Renal cortex interstitium (tissue), 11 donors: ENCODE measurements around the gene CGREF1. TPM values are rescaled to one million over a fixed set of nuclear protein-coding genes. Genes with fewer than 3 reads are reported as not detected.
"Not testable (repeated sequence)": the region's sequence is repeated elsewhere in the genome, so short reads cannot be mapped to it uniquely, and the experiment has no call there.

Experiments used
- DNase-seq, 11 donors: peaks; one replicate each; pipeline ENCODE4 v3.0.0-alpha.2; 2013; ENCODE audit warnings: low read depth in 9 of 11, low spot score in 4 of 11; ENCODE audit errors: extremely low read depth in 1 of 11
- polyA plus RNA-seq, 3 donors: library from polyadenylated mRNA; unstranded; fragments of 120-200 nt; gene quantifications; one replicate each; pipeline ENCODE4 v1.2.1, GENCODE V29; 2013; ENCODE audit not compliant: insufficient read length in 3 of 3

The CGREF1 gene
- polyA plus RNA-seq, 3 donors = 6.2 to 8.6 (median 7.4) TPM

DNA sequence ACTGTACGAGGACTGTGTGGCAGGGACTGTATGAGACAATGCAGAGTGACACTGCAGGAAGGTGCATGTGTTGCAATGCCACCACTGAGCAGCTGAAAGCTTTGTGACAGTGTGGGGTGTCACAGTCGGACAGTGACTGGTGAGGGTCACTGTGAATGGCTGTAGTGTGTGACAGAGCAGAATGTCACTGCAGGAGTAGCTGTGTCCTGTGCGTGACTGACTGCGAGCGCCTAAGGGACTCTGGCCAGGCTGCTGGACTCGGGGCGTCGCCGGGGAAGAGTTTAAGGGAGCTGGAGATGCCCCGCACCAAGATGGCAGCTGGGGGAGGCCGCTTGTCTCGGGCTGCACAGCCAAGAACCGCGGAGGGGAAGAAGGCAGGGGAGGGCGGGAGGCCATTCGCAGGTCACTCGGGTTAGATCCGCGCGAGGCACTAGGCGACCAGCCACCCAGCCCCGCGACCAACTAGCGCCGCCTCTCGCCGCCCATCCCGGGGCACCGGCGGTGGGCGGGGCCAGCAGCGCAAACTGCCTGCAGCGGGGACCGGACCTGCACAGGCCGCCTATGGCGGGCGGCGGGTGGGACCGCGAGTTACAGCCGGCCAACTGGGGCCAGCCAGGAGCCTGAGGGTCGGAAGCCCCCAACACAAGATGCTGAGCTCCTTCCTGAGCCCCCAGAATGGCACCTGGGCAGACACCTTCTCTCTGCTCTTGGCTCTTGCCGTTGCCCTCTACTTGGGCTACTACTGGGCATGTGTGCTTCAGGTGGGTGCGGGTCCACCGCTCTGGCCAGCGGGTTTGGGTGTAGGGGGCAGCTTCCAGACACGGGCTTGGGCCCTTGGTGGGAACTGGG, 4.6 kb upstream of the CGREF1 start, which contains the start of gene ABHD1:
ABHD1 (plus strand) TSS at position 514 of the 849 bp plus-strand sequence; CDS start at position 648, 134 bp downstream.
- peak in 1 of 11 donors; percentile 17 for DNase-seq

DNA sequence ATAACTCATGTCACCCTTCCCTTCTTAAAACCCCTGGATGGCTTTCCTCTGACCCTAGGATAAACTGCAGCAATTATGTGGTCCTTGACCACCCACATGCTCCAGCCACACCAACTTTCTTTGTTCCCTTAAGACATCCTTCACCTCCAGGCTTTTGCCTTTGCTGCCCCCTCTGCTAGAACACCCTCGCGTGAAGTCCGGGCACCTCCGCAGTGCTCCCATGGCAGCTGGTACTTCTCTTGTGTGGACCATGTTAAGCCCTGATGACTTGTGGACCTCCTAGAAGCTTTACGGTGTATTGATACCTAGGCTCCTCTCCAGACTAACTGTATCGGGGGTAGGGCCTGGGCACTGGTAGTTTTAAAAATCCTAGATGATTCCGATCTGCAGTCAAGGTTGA, 3.9 kb upstream of the CGREF1 start:
- no peak for DNase-seq

DNA sequence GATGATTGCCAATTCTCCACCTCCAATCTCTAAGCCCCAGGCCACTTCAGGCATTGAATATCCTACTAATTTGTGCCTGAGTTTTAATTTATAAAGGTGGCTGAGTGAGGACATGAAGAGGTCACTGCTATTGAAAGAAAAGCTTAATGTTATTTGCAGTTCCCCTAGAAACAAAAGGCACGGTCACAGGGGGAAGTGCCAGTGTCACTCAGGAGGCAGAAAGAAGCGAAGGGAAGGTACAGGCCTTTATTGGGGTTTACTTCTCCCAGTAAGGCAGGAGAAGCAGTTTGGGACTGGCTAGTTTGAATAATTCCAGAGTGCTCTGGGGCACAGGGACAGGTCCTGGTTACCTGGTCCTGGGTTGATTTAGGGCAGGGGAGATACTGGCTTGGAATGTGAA, 3.0 kb upstream of the CGREF1 start:
- no peak for DNase-seq

DNA sequence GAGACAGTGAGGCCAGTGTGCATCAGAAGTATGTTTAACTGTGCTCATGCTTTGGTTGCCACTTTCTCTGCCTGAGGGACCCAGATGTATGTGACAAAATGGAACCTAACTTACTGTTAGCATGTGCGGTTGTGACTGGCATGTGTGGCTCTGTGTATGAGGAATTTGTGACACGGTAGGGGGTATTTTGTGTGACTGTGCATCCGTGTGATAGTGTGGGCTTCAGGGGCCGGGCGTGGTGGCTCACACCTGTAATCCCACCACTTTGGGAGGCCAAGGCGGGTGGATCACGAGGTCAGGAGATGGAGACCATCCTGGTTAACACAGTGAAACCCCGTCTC, 372 bp upstream of the CGREF1 start:
- not testable (repeated sequence) for DNase-seq

DNA sequence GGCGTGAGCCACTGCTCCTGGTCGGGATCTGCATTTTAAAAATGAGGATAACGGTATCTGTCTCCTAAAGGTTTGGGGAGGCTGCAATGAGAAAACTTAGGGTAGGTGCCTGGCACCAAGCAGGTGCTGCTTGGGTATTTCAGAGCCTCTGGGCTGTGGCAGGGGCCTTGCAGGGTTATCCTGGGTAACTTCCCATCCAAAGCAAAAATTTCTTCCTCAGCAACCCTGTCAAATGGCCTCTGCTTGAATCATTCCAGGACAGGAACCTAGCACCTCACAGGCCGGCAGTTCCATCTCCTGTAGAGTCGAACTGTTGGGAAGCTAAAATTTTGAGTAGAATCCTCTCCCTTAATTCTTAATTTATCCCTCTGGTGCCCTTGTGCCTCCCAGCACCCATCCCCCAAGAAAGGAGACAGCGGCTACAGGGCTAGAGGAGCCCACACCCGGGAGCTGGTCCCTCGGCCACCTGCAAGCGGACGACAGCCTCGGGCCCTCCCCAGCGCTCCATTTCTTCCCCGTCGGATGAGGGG, 868 bp downstream of the CGREF1 start:
- DNase-seq = no peak

DNA sequence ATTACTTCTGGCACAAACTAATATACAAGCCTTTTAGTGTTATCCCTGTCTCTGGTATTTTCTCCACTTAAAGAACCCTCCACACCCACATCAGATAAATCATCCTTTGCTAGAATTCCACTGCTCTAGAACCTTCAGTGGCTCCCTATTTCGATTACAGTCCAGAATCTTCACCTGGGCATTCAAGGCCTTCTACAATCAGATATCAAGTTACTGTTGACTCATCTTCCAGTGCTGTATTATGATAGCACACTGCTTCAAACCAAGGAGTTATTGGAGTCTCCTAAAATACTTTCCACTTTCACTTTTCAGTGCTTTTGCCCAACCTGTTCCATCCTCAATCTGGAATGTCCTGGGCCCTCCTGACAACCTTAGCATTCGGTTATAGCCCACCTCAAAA, 3.4 kb downstream of the CGREF1 start:
- no peak for DNase-seq

DNA sequence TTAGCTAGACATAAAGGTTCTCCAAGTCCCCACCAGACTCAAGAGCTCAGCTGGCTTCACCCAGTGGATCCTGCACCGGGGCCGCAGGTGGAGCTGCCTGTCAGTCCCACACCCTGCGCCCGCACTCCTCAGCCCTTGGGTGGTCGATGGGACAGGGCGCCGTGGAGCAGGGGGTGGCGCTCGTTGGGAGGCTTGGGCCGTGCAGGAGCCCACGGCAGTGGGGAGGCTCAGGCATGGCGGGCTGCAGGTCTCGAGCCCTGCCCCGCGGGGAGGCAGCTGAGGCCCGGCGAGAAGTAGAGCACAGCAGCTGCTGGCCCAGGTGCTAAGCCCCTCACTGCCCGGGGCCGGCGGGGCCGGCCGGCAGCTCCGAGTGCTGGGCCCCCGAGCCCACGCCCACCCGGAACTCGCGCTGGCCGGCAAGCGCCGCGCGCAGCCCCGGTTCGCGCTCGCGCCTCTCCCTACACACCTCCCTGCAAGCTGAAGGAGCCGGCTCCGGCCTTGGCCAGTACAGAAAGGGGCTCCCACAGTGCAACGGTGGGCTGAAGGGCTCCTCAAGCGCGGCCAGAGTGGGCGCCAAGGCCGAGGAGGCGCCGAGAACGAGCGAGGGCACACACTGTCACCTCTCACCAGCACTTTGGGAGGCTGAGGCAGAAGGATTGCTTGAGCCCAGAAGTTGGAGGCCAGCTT, 7.4 kb downstream of the CGREF1 start:
- not testable (repeated sequence) for DNase-seq

DNA sequence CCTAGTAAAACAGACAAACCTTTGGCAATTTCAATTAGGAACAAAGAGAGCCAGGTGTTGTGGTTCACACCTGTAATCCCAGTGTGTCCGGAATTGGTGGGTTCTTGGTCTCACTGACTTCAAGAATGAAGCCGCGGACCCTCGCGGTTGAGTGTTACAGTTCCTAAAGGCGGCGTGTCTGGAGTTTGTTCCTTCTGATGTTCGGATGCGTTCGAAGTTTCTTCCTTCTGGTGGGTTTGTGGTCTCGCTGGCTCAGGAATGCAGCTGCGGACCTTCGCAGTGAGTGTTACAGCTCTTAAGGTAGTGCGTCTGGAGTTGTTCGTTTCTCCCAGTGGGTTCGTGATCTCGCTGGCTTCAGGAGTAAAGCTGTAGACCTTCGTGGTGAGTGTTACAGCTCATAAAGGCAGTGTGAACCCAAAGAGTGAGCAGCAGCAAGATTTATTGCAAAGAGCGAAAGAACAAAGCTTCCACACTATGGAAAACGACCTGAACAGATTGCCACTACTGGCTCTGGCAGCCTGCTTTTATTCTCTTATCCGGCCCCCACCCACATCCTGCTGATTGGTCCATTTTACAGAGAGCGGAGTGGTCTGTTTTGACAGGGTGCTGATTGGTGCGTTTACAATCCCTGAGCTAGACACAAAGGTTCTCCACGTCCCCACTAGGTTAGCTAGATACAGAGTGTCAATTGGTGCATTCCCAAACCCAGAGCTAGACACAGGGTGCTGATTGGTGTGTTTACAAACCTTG, 8.2 kb downstream of the CGREF1 start:
- DNase-seq = not testable (repeated sequence)

DNA sequence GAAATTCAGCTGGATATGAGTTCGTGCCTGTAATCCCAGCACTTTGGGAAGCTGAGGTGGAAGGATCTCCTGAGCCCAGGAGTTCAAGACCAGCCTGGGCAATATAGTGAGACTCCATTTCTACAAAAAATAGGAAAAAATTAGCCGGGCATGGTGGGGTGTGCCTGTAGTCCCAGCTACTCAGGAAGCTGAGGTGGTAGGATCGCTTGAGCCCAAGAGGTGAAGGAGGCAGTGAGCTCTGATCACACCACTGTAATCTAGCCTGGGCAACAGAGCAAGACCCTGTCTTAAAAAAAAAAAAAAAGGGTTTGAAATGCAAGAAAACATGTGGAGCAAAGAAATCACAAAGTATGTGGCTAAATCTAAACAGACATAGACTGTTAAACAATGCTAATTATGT, 9.8 kb downstream of the CGREF1 start:
- DNase-seq = no peak

DNA sequence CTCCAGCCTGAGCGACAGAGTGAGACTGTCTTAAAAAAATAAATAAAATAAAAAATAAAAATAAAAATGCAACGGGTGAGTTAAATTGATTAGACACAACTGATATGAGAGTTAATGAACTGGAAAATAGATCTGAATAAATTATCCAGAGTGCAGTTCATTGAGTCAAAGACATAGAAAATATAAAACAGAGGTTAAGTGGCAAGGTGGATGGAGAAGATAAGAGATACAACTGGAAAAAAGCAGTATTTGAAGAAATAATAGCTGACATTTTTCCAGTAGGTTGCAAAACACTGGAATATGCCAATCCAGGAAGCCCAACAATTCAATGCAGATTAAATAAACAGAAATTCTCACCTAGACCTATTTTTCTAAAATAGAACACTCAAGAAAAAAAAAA, 10.7 kb downstream of the CGREF1 start:
- no peak for DNase-seq

DNA sequence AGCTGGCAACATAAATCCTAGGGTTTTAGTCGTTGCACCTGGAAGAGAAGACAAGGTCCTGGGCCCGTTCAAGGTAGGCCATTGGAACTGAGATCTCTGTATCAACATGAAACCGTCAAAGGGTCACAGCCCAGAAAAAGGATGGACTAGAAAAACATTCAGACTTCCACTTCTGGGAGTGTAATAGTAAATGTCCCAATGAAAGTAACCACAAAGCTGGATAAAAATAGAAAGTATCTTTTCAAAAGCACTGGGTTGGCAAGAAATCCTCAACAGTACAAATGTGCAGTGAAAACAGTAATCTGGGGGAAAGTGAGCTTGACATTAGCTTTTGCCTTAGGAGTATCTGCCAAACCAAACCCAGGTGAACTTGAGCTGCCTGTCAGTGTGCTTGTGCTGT, 12.9 kb downstream of the CGREF1 start:
- DNase-seq = no peak

DNA sequence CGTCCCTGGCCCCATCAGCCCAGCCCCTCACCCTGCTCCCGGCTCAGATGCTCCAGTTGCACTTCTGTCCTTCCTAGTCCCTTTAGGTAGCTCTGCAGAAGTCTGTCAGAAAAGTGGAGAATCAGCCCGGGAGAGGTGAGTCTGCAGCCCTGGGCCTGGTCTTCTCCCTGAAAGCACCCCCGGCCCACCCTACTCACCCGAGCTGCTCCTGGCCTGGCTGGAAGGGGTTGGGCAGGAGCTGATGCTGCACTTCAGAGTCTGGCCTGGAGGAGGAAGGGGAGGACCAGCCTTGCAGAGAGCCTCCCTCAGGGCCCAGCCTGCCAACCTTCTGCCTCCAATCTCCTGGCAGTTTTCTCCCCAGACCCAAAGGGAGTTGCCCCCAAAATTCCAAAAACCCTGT, 16.6 kb downstream of the CGREF1 start:
- no peak for DNase-seq

DNA sequence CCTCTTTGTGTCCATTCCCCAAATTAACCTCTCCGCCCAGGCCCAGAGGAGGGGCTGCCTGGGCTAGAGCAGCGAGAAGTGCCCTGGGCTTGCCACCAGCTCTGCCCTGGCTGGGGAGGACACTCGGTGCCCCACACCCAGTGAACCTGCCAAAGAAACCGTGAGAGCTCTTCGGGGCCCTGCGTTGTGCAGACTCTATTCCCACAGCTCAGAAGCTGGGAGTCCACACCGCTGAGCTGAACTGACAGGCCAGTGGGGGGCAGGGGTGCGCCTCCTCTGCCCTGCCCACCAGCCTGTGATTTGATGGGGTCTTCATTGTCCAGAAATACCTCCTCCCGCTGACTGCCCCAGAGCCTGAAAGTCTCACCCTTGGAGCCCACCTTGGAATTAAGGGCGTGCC, 18.9 kb downstream of the CGREF1 start:
- DNase-seq = no peak

DNA sequence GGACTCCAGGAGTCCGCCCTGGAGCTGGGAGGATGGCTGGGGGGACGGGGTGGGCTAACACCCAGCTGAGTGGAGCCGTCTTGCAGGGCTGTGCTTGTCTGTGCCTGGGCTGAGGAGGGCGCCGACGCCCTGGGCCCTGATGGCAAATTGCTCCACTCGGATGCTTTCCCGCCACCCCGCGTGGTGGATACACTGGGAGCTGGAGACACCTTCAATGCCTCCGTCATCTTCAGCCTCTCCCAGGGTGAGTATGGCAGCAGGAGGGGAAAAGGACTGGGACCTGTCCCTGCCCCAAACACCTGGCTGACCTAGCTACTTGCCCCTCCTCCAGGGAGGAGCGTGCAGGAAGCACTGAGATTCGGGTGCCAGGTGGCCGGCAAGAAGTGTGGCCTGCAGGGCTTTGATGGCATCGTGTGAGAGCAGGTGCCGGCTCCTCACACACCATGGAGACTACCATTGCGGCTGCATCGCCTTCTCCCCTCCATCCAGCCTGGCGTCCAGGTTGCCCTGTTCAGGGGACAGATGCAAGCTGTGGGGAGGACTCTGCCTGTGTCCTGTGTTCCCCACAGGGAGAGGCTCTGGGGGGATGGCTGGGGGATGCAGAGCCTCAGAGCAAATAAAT, 19.5 kb downstream of the CGREF1 start:
- DNase-seq = no peak

DNA sequence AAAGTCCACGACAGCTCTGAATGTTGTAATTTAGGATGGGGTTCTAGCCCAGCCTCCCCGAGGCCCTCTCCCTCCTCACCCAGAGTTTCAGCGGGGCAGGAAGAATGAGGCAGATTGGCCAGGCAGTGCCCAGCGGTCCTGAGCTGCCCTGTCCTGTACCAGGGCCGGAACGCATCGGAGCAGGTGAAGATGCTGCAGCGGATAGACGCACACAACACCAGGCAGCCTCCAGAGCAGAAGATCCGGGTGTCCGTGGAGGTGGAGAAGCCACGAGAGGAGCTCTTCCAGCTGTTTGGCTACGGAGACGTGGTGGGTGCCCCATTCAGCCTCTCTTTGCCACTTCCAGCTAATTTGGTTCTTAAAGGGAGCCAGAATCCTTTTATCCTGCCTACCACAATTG, 21.6 kb downstream of the CGREF1 start:
- no peak for DNase-seq

DNA sequence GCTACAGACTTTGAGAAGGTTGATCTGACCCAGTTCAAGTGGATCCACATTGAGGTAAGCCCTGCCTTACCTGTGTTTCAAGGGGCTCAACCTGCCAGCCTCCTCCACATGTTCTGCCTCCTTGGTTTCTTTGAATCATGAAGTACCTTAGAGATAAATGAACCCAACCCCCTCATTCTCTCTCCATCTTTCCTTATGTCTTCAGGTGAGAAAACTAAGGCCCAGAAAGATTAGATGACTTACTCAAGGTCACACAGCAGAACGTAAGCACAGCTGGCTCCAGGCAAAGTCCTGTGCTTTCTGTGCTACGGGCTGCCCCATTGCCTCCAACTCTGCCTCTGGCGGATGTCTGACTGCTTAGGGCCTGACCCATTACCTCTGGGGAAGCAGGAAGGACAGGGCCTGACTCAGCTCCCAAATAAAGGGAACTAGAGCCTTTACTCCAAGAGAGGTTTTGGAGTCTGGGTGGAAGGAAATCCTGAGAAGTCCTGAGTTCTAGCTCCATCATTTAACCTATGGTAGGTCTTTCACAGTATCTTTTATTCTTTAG, 22.1 kb downstream of the CGREF1 start:
- no peak for DNase-seq

DNA sequence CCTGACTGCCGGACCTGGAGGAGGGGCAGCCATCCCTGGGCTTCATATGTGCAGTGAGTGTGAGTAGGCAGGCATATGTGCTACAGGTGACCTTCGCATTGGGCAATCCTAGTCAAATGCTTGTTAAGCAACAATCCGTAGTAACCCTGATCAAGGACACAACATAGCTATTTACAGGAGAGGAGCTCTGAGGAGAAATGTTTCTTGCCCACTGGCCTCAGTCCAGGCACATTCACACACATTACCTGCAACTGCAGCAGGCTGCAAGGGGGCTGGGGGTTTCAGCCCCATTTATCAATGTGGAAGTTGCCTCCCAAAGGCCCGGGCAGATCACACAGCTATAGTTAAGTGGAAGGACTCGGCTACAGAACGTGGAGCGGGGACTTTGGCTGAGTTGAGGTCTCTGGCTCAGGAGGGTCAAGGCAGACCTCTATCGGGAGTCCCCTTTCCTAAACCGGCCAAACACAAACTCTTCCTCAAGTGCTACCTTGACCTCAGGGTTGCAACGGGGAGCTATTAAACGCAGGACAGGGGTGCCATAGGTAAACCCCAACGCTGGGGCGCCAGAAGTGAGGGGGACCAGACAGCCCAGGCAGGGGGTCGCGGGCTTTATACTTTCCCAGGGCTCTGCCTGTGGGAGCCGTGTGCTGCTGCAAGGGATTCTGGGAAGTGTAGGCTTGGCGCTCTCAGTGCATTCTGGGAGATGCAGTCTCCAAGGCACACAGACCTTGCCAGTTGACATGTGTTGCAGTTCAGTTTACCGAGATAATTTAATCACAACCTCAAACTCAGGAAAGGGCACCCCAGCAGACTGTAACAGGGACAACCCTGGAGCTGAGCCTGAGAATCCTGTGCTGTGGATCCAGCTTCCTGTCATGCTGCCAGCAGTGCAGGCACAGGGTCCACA, 22.9 kb downstream of the CGREF1 start:
- DNase-seq = peak in 1 of 11 donors; percentile 54

DNA sequence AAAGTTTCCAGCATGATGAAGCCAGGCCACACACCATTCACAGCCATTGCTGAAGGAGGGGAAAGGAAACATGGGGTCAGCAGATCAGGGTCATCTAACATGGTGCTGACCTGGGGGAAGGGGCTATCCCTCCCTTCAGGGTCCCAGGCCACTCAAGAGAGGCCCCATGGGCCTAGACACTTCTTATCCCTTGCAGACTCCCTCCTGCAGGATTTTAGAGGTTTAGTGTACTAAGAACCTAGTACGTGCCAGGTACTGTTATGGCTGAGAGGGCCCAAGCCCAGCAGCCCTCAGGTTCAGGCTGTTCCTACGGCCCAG, 23.5 kb downstream of the CGREF1 start:
- no peak for DNase-seq
